ENCODE results near the gene ST7.

Gene ST7

GRCh38 chr7:117270371-117270770, 317.1 kb downstream of the ST7 start:
- TF ChIP-seq, protein P1, sequence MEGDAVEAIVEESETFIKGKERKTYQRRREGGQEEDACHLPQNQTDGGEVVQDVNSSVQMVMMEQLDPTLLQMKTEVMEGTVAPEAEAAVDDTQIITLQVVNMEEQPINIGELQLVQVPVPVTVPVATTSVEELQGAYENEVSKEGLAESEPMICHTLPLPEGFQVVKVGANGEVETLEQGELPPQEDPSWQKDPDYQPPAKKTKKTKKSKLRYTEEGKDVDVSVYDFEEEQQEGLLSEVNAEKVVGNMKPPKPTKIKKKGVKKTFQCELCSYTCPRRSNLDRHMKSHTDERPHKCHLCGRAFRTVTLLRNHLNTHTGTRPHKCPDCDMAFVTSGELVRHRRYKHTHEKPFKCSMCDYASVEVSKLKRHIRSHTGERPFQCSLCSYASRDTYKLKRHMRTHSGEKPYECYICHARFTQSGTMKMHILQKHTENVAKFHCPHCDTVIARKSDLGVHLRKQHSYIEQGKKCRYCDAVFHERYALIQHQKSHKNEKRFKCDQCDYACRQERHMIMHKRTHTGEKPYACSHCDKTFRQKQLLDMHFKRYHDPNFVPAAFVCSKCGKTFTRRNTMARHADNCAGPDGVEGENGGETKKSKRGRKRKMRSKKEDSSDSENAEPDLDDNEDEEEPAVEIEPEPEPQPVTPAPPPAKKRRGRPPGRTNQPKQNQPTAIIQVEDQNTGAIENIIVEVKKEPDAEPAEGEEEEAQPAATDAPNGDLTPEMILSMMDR (IDR thresholded peaks at IDR 0.05): no peak
- no peak for TF ChIP-seq ZFX (IDR thresholded peaks at IDR 0.05; ENCODE audit: borderline replicate concordance)
- H3K27ac ChIP-seq: no peak overlapping the region

- no peak overlapping the region for H3K27ac ChIP-seq
- TF ChIP-seq, protein P1 (IDR thresholded peaks at IDR 0.05): no peak
- no peak for TF ChIP-seq ZFX (IDR thresholded peaks at IDR 0.05; ENCODE audit: borderline replicate concordance)
These were observed 318.3 kb downstream of the ST7 start for GRCh38 chr7:117271566-117271965.

DNA sequence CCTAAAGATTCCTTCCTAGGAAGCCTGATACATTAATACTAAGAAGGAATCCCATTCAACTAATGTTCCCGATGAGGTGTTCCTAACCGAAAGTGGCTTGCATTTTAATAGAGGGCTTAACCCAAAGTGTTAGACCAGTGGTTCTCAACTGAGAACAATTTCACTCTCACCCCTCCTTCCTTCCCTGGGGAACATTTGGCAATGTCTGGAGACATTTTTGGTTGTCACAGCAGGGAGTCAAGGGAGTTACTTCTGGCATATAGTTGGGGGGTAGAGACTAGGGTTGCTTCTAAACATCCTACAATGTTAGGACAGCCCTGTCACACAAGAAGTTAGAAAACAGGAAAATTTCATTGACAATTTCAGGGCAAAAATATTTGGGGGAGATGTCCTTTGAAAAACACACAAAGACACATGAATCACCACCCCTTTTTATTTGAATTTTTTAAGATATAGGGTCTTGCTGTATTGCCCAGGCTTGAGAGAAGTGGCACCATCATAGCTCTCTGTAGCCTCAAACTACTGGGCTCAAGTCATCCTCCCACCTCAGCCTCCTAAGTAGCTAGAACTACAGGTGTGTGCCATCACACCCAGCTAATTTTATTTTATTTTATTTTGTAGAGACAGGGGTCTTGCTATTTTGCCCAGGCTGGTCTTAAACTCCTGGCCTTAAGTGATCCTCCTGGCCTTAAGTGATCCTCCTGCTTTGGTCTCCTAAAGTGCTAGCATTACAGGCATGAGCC, 318.9 kb downstream of the ST7 start:
- no peak overlapping the region for H3K27ac ChIP-seq
- TF ChIP-seq, protein P1 (IDR thresholded peaks at IDR 0.05): no peak
- TF ChIP-seq ZFX (IDR thresholded peaks at IDR 0.05; ENCODE audit: borderline replicate concordance): no peak

DNA sequence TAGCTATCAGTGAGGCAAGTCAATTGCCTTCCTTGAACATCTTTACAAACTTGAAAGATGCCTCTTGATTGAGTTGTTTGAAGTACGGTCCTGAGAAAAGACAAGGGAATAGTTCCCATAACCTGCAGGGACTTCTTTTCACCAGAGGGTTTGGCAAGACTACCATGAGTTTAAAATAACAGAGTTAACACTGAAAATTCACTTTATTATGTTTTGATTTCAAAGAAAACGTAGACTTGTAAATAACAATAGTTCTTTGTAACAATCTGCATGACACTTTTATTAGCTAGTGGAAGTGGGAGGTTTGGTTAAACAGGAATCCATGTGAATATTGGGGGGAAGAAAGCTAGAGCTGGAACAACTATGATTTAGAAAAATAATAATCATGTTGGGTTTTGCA, 320.0 kb downstream of the ST7 start:
- no peak overlapping the region for H3K27ac ChIP-seq
- no peak for TF ChIP-seq ZFX (IDR thresholded peaks at IDR 0.05; ENCODE audit: borderline replicate concordance)
- TF ChIP-seq, protein P1 (IDR thresholded peaks at IDR 0.05): no peak

GRCh38 chr7:117273814-117274225, 320.5 kb downstream of the ST7 start:
- no peak overlapping the region for H3K27ac ChIP-seq
- TF ChIP-seq, protein P1 (IDR thresholded peaks at IDR 0.05): no peak
- TF ChIP-seq ZFX (IDR thresholded peaks at IDR 0.05; ENCODE audit: borderline replicate concordance): no peak

DNA sequence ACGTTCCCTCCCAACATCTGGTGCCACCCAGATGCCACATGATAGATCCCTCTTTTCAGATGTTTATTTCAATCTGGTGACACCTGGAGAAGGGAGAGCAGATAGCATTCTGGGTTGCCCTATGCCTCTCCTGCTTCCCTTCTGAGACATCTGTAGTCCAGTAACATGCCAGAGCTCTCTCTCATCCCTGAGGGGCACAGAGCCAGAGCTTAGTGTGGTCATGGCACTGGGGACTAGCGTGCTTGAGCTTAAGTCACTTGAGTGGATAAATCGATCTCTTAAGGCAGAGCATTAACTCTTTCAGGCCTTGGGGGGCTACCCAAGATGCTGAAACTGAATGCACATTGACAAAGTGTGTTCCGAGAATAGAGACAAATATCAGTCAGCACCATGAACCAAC, 321.6 kb downstream of the ST7 start:
- TF ChIP-seq, protein P1 (IDR thresholded peaks at IDR 0.05): no peak
- no peak for TF ChIP-seq ZFX (IDR thresholded peaks at IDR 0.05; ENCODE audit: borderline replicate concordance)
- no peak overlapping the region for H3K27ac ChIP-seq

- TF ChIP-seq, protein P1 (IDR thresholded peaks at IDR 0.05): no peak
- no peak for TF ChIP-seq ZFX (IDR thresholded peaks at IDR 0.05; ENCODE audit: borderline replicate concordance)
- H3K27ac ChIP-seq: no peak overlapping the region
These were observed 324.3 kb downstream of the ST7 start for GRCh38 chr7:117277576-117277975.

All from 22Rv1 (cell line).